HG03025 (cell line): ENCODE measurements around the gene SPDYE8.
"Not testable (repeated sequence)": the region's sequence is repeated elsewhere in the genome, so short reads cannot be mapped to it uniquely, and the experiment has no call there.

ENCODE experiments used
- ATAC-seq: cut with Tn5 transposase; IDR thresholded peaks from one replicate; pipeline ENCODE4 v1.9.1; 2021; ENCODE audit warnings: mild to moderate bottlenecking, moderate library complexity; ENCODE audit not compliant: unreplicated experiment, low FRiP score

SPDYE8 gene, protein sequence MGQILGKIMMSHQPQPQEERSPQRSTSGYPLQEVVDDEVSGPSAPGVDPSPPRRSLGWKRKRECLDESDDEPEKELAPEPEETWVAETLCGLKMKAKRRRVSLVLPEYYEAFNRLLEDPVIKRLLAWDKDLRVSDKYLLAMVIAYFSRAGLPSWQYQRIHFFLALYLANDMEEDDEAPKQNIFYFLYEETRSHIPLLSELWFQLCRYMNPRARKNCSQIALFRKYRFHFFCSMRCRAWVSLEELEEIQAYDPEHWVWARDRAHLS

DNA sequence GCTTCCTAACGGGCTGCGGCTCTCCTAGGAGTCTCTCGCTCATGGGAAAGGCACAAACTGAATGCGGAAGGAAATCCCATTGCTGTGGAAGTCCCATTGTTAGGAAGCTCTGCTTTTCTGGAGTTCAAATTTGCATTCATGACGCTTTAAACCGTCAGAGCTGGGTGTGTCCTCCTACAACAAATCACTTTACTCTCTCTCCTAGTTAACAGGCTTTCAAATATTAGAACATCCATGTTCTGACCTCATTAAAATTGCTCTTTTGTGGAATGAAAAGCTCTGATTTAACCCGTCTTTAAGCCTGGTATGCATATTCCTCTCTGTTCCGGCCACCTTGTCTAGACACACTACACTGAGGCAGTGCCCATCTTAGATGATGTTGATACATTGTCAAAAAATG, at the start of gene SPDYE8:
Gene SPDYE8 (minus strand): TSS at position 101 of the 400 bp plus-strand sequence. CDS start 1,800 bp downstream, outside the sequence.
- ATAC-seq = not testable (repeated sequence)

DNA sequence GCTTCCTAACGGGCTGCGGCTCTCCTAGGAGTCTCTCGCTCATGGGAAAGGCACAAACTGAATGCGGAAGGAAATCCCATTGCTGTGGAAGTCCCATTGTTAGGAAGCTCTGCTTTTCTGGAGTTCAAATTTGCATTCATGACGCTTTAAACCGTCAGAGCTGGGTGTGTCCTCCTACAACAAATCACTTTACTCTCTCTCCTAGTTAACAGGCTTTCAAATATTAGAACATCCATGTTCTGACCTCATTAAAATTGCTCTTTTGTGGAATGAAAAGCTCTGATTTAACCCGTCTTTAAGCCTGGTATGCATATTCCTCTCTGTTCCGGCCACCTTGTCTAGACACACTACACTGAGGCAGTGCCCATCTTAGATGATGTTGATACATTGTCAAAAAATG, 28.2 kb upstream of the SPDYE8 start, which contains the start of gene SPDYE11:
Gene SPDYE11 (minus strand): TSS at position 101 of the 400 bp plus-strand sequence. CDS start 1,800 bp downstream, outside the sequence.
- not testable (repeated sequence) for ATAC-seq

DNA sequence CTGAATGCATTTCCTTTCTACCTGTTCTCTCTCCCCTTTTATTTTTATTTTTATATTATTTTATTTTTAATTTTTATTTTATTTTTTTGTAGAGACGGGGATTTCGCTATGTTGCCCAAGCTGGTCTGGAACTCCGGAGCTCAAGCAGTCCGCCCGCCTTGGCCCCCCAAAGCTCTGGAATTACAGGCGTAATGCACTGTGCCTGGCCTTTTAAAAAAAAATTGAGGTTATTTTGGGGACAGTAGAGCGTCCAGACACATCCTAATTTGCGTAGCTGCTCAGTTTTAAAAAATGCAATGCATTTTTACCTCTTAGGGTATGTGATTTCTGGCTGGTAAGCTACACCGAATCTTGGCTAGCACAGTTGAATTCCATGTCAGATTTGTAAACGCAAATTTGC, 23.1 kb downstream of the SPDYE8 start:
- not testable (repeated sequence) for ATAC-seq

DNA sequence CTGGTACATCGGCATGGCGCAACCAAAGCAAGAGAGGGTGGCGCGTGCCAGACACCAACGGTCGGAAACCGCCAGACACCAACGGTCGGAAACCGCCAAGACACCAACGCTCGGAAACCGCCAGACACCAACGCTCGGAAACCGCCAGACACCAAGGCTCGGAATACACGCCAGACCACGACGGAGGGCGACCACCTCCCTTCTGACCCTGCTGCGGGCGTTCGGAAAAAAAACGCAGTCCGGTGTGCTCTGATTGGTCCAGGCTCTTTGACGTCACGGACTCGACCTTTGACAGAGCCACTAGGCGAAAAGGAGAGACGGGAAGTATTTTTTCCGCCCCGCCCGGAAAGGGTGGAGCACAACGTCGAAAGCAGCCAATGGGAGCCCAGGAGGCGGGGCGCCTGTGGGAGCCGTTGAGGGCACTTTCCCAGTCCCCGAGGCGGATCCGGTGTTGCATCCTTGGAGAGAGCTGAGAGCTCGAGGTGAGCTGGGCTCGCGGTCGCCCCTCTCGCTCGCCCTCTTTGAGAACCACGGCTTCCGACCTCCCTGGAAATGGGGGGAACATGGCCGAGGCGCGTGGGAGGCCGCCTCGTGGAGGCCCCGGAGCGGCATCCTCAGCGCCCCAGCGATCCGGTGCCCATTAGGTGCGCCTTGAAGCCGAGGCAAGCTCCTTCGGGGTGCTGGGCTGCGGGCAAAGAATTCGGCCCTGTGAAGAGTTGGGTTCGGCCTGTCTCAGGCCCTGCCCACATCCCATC, 23.7 kb downstream of the SPDYE8 start:
- peak; percentile 83 for ATAC-seq

DNA sequence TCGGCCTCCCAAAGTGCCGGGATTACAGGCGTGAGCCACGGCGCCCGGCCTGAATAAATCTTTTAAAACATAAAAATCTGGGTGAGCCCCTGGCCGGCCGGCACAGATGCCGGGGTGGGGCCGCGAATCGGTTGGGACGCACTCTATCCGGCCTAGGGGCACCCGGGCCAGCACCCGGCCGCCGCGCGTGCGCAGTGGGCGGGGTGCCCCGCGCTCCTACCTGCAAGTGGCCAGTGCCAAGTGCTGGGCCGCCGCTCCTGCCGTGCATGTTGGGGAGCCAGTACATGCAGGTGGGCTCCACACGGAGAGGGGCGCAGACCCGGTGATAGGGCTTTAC, 24.2 kb downstream of the SPDYE8 start:
- ATAC-seq = peak; percentile 86

DNA sequence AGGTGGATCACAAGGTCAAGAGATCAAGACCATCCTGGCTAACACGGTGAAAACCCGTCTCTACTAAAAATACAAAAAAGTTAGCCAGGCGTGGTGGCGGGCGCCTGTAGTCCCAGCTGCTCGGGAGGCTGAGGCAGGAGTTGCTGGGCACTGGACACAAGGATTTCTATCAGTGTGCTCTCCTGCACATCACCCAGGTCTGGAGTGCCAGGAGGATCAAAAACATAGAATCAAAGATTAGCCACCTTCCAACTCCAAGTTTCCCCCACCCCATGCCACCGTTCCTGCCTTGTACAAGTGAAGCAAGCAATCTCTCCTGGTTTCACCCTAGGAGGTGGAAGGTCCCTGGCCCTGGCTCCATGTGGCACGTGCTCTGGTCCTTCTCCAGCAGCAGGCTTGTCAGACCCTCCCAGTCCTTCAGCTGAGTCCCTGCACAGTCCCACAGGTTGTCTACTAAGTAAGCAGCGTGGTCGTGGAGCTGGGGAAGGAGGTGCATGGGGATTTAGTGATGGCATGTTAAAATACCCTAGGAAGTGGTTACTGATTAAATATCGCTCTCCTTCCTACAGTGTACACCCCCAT, 31.6 kb downstream of the SPDYE8 start:
- not testable (repeated sequence) for ATAC-seq

DNA sequence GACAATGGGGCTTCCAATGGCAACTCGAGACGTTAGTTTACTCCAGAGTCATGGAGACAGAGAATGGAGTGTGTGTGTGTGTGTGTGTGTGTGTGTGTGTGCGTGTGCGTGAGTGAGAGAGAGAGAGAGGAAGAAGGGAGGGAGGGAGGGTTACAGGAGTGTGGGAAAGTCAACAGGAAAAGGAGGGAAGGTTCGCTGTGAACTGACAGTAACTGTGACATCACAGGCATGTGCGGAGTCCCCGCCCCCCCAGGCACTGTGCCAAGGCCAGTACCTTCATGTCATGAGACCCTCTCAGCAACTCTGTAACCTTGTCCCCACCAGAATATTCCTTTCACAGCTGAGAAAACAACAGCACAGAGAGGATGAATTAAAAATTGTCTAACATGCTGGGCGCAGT, 32.1 kb downstream of the SPDYE8 start:
- ATAC-seq = not testable (repeated sequence)

DNA sequence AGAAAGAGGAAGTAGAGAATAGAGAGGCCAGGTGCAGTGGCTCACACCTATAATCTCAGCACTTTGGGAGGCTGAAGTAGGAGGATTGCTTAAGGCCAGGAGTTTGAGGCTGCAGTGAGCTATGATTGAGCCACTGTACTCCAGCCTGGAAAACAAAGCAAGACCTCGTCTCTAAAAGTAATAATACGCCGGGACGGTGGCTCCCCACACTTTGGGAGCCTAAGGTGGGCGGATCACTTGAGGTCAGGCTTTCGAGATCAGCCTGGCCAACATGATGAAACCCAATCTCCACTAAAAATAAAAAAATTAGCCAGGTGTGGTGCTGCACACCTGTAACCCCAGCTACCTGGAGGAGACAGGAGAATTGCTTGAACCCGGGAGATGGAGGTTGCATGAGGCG, 34.1 kb downstream of the SPDYE8 start:
- ATAC-seq = not testable (repeated sequence)

DNA sequence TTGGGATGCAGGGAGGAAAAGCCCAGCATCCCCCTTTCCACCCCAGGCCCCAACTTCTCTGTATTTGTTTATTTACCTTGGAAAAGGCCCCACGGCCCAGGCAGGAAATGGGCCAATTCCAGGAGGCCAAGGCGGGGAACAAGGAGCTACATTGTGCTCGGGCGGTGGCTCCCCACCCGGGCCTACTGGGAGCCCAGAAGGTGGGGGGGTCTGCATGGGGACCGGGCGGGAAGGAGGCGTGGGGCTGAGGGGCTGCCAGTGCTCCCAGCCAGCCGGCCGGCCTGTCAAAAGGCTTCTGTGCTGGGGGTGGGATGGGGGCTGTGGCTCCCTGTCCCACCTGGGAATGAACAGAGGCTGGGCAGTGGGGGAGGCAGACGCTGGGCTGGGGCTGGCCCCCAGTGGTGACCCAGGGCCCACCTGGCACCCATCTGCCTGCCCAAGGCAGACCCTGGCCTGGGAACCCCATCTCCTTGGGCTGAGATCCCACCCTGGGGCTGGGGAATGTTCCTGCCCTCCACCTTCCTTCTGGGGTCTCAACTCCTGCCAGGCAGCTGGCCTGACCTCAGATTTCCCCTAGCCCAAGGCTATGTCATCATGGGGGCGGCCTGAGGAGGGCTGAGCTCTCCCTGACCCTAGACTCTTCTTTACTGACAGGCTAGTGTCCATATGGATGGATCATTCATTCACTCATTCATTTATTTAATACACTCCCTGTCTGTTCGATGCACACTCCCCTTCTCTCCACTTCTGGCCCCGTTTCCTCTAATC, 39.2 kb downstream of the SPDYE8 start:
- ATAC-seq = not testable (repeated sequence)

DNA sequence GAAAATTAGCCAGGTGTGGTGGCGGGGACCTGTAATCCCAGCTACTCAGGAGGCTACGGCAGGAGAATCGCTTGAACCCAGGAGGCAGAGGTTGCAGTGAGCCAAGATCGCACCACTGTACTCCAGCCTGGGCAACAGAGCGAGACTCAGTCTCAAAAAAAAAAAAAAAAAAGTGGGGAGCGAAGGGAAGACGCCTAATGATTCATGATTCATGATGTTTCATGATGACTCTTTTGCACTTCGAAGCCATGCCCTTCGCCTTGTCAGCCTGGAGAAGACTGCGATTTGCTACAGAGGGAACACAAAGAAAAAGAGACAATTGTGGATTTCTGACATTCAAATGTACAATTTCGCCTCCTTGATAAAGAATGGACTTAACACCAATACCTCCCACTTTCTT, 47.5 kb downstream of the SPDYE8 start:
- not testable (repeated sequence) for ATAC-seq

DNA sequence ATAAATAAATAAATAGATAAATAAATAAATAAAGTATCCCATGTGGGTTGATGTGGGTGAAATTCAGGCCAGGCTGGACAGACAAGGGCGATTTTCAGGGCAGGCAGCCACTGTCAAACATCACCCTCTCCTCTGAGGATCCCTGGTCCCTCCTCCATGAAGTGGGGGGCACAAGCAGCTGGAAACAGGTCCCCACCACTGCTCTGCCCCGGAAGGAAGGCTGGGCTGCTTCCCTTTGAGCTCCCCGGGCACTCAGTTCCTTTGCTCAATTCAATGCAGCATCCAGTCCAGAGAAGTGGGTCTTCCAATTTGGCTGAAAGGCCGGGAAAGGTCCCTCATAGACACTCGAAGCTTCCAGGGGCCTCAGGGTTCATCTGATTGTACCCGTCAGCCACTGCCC, 49.2 kb downstream of the SPDYE8 start:
- not testable (repeated sequence) for ATAC-seq

DNA sequence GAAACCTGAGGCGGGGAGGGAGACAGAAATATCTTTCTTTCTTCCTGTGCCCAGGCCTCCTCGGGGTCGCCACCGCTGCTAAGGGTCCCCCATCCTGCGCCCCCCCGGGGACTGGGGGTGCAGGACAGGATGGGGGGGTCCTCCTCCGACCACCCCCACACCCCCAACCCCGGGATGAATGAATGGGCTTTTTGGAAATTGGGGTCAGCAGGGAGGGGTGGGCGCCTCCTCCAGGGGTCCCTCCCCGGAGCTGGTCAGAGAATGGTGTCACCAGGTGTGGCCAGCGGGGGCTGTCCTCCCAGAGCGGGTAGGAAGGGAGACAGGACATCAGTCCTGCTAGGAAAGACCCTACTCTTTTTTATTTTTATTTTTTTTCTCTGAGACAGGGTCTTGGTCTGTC, 53.1 kb downstream of the SPDYE8 start:
- ATAC-seq = not testable (repeated sequence)

DNA sequence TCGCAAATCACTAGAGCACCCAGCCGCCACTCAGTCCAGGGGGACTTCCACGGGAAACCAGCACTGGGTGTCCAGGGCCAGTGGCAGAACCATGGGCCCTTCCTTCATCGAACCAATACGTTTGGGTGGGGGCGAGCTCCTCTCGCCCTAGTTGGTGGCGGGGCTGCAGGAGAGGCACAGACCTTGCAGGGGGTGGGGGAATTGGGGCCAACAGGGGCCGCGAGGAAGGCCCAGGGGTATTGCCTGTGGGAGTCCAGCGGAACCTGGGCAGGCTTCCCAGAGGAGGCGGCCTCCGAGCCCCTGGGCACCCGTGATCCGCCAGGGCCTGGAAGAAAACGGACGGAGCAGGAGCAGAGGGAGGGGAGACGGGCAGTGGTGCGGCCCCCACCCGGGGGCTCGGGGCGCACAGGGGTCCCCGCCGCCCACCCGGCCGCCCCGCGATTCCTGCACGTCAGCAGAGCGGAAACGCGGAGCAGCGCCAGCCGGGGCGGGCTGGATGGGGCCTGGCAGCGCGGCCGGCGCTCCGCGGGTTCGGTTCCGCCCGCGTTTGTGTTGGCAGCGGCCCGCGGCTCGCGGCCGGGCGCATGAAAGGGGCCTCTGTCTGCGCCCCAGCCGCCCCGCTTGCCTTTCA, 53.8 kb downstream of the SPDYE8 start:
- ATAC-seq = not testable (repeated sequence)

DNA sequence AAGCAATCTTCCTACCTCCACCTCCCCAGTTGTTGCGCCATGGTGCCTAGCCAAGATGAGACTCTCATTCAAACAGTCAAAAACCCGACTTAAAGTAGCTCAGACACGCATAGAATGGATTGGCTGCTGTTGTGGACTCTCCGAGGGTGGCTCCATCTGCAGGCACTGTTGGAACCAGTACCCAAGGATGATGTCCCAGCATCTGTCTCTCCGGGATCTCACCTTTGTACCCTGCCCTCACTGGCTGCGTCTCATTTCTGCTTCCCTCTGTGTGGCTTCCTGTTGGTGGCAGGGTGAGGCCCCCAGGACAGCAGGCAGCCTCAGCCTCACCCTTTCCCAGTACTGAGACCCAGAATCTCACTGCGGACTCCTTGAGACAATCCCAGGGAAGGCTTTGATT, 54.8 kb downstream of the SPDYE8 start:
- not testable (repeated sequence) for ATAC-seq

DNA sequence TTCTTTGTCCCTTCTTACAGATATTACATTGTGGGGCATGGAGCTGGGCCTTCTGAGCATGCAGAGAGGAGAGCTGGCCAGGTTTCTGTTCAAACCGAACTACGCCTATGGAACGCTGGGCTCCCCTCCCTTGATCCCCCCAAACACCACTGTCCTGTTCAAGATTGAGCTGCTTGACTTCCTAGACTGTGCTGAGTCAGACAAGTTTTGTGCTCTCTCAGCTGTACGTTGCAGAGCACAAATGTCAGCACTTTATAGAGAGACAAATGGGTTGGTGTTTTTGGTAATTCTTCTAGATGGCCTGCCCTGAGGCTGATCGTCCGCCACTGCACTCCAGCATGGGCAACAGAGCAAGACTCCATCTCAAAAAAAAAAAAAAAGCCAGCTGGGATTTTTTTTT, 58.1 kb downstream of the SPDYE8 start:
- not testable (repeated sequence) for ATAC-seq
